Karpas-422 (cell line): ENCODE measurements around the gene KRT9. TPM values are rescaled to one million over a fixed set of nuclear protein-coding genes. Genes with fewer than 3 reads are reported as not detected.

Source experiments
- DNase-seq: peaks from one replicate; pipeline ENCODE4 v3.0.0-alpha.2; 2015
- H2AFZ ChIP-seq: fragments of 200-600 bp; sonication (generic); 2 replicates; pipeline ENCODE4 v1.6.1; 2014; ENCODE audit warnings: antibody characterized with exemption, low read length, mixed read lengths
- H3K27ac ChIP-seq: fragments of 200-600 bp; sonication (generic); 2 replicates; pipeline ENCODE4 v1.5.1; 2014; ENCODE audit warnings: mild to moderate bottlenecking, low read length, moderate library complexity
- H3K27me3 ChIP-seq: fragments of 200-600 bp; sonication (generic); 2 replicates; pipeline ENCODE4 v1.6.1; 2014; ENCODE audit warnings: low read length, mixed read lengths
- H3K36me3 ChIP-seq: fragments of 200-600 bp; sonication (generic); 2 replicates; pipeline ENCODE4 v1.6.1; 2014; ENCODE audit warnings: low read length, mixed read lengths; ENCODE audit not compliant: insufficient read depth
- H3K4me1 ChIP-seq: fragments of 200-600 bp; sonication (generic); 2 replicates; pipeline ENCODE4 v1.6.1; 2014; ENCODE audit warnings: mild to moderate bottlenecking, low read length, mixed read lengths
- H3K4me2 ChIP-seq: fragments of 200-600 bp; sonication (generic); 2 replicates; pipeline ENCODE4 v1.6.1; 2014; ENCODE audit warnings: low read length, low read depth, mild to moderate bottlenecking; ENCODE audit not compliant: poor library complexity, severe bottlenecking
- H3K4me3 ChIP-seq: fragments of 200-600 bp; sonication (generic); 2 replicates; pipeline ENCODE4 v1.5.1; 2014; ENCODE audit warnings: mild to moderate bottlenecking, antibody characterized with exemption, low read length, mixed read lengths
- H3K79me2 ChIP-seq: fragments of 200-600 bp; sonication (generic); 2 replicates; pipeline ENCODE4 v1.6.1; 2014; ENCODE audit warnings: mild to moderate bottlenecking, low read length, mixed read lengths
- H3K9ac ChIP-seq: fragments of 200-600 bp; sonication (generic); 2 replicates; pipeline ENCODE4 v1.6.0; 2014; ENCODE audit warnings: low read length
- H3K9me2 ChIP-seq: fragments of 200-600 bp; sonication (generic), shearing (Covaris generic); replicated peaks from 2 replicates; pipeline ENCODE4 v1.6.0; 2014; ENCODE audit warnings: mild to moderate bottlenecking, low read length, moderate library complexity; ENCODE audit not compliant: insufficient read depth
- H3K9me3 ChIP-seq: fragments of 300-700, 200-600 bp; sonication (generic); 2 replicates; pipeline ENCODE4 v1.6.1; 2014; ENCODE audit warnings: low read length, mixed read lengths
- H4K20me1 ChIP-seq: fragments of 200-600 bp; sonication (generic); 2 replicates; pipeline ENCODE4 v1.6.1; 2014; ENCODE audit warnings: mild to moderate bottlenecking, antibody characterized with exemption, low read length, low read depth; ENCODE audit not compliant: insufficient read depth
- total RNA-seq: library from RNA; depleted of rRNA; stranded (reverse); fragments of >200 nt; shearing (Covaris generic); gene quantifications from 2 replicates; pipeline ENCODE4 v1.2.3, GENCODE V29; 2014; ENCODE audit warnings: low replicate concordance

KRT9 gene
- total RNA-seq, 1 experiment from 2014 or later: not detected

GRCh38 chr17:41556306-41556705, 15.6 kb downstream of the KRT9 start:
- Histone ChIP-seq H3K27me3 (no peaks in the 10 kb centered on the region), H3K79me2 (no peaks in the 10 kb centered on the region), H3K9me3 (no peaks in the 10 kb centered on the region), H3K4me1 (no peaks in the 10 kb centered on the region), H3K4me3 (no peak overlapping the region), H3K4me2 (no peak overlapping the region), H3K9me2 (no peaks in the 10 kb centered on the region), H3K27ac (no peak overlapping the region), H3K9ac (no peak overlapping the region), H2AFZ (no peak overlapping the region), H3K36me3 (no peaks in the 10 kb centered on the region), H4K20me1 (no peaks in the 10 kb centered on the region)
- no peak for DNase-seq

DNA sequence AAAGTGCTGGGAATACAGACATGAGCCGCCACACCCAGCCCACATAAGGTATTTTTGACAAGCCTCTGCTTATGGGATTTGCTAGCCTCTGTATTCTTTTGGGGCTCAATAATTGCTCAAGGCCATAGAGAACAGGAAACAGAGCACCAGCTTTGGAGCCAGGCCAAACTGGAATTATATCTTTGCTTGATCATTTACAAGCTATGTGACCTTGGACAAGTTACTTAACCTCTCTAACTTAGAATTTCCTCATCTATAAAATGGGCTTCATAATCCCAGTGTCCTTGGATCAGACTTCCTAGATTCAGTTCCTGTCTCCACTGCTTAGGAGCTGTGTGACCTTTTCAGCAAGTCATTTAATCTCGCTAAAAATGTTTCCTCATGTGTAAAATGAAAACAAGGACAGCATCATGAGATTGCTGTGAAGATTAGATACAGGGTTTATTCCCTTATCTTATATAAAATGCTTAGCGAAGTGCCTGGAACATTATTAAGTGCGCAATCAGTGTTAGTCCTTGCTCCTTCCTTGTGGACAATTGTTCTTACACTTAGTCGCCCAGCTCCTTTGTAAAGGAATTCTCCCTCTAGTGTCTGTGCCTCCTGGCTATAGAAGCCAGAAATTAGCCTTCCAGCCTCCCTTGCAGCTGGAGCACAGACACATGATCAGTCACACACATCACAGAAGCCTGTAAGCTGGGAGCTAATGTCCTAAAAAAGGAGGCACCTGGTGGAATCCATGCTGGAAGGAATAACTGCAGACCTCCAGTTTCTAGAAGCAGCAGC, 16.6 kb downstream of the KRT9 start:
- H4K20me1 ChIP-seq: no peaks in the 10 kb centered on the region
- no peaks in the 10 kb centered on the region for H3K9me3 ChIP-seq
- no peaks in the 10 kb centered on the region for H3K79me2 ChIP-seq
- no peak overlapping the region for H3K9ac ChIP-seq
- H3K4me3 ChIP-seq: no peak overlapping the region
- no peaks in the 10 kb centered on the region for H3K36me3 ChIP-seq
- H3K27me3 ChIP-seq: no peaks in the 10 kb centered on the region
- no peak overlapping the region for H3K27ac ChIP-seq
- H3K4me1 ChIP-seq: no peaks in the 10 kb centered on the region
- no peak overlapping the region for H3K4me2 ChIP-seq
- H2AFZ ChIP-seq: no peak overlapping the region
- H3K9me2 ChIP-seq: no peaks in the 10 kb centered on the region
- DNase-seq: no peak

DNA sequence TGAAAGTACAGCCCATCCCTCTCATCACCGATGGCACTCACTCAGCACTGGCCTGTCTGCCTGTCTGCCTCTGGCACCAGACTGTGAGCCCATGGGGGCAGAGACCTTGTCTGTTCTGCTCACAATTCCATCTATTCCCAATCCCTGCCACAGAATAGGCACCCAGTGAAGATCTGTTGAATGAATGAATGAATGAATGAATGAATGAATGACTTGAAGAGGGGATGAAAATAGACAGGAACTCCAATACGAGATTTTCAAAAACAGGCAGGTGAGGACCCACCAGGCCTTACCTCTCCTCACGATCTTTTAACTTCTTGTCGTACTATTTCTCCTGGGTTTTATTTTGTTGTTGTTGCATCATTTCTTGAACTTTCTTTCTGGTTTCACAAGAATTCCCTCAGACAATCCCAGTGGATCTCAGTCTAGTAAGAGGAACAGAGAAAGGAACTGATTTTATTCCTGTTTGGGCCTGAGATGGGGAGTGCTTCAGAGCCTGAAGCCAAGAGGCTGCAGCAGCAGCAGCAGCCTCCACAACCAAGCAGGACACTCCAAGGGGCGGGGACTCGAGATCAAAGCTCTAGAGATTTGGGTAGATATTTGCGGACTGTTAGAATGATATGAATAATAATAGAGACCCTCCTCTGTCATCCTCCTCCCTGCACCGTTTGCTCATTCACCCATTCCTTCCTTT, 17.7 kb downstream of the KRT9 start:
- H3K9me3 ChIP-seq: no peaks in the 10 kb centered on the region

GRCh38 chr17:41553176-41553575, 18.7 kb downstream of the KRT9 start:
- Histone ChIP-seq H3K36me3 (no peaks in the 10 kb centered on the region), H3K27me3 (no peaks in the 10 kb centered on the region), H3K27ac (no peak overlapping the region), H3K4me1 (peaks cover 3% of the 10 kb centered on the region; the same call in 1 of the 2 replicates), H2AFZ (no peak overlapping the region), H3K79me2 (no peaks in the 10 kb centered on the region), H3K9me2 (no peaks in the 10 kb centered on the region), H4K20me1 (peaks cover 3% of the 10 kb centered on the region; the same call in 1 of the 2 replicates), H3K4me3 (no peak overlapping the region), H3K4me2 (no peak overlapping the region), H3K9me3 (no peaks in the 10 kb centered on the region), H3K9ac (no peak overlapping the region)
- DNase-seq: no peak

More for the DNA sequence above, 17.7 kb downstream of the KRT9 start:
- peaks cover under 1% of the 10 kb centered on the region; the same call in 1 of the 2 replicates for H3K4me1 ChIP-seq
- H3K9me2 ChIP-seq: no peaks in the 10 kb centered on the region
- H3K4me2 ChIP-seq: no peak overlapping the region
- DNase-seq: no peak
- H3K79me2 ChIP-seq: no peaks in the 10 kb centered on the region
- H3K27me3 ChIP-seq: no peaks in the 10 kb centered on the region
- peaks cover under 1% of the 10 kb centered on the region; the same call in 1 of the 2 replicates for H4K20me1 ChIP-seq
- no peaks in the 10 kb centered on the region for H3K36me3 ChIP-seq
- H3K9ac ChIP-seq: no peak overlapping the region
- H3K27ac ChIP-seq: no peak overlapping the region
- H3K4me3 ChIP-seq: no peak overlapping the region
- no peak overlapping the region for H2AFZ ChIP-seq

GRCh38 chr17:41552455-41552854, 19.4 kb downstream of the KRT9 start:
- Histone ChIP-seq H3K9ac (no peak overlapping the region), H3K4me3 (no peak overlapping the region), H3K9me3 (no peaks in the 10 kb centered on the region), H3K27me3 (no peaks in the 10 kb centered on the region), H3K27ac (no peak overlapping the region), H3K9me2 (no peaks in the 10 kb centered on the region), H2AFZ (no peak overlapping the region), H3K79me2 (no peaks in the 10 kb centered on the region), H3K36me3 (no peaks in the 10 kb centered on the region), H3K4me2 (no peak overlapping the region), H3K4me1 (peaks cover 3% of the 10 kb centered on the region; the same call in 1 of the 2 replicates), H4K20me1 (peaks cover 3% of the 10 kb centered on the region; the same call in 1 of the 2 replicates)
- no peak for DNase-seq

- H3K27me3 ChIP-seq: no peaks in the 10 kb centered on the region
- no peak for DNase-seq
- no peaks in the 10 kb centered on the region for H3K79me2 ChIP-seq
Observed at GRCh38 chr17:41551365-41551764, 20.5 kb downstream of the KRT9 start.

DNA sequence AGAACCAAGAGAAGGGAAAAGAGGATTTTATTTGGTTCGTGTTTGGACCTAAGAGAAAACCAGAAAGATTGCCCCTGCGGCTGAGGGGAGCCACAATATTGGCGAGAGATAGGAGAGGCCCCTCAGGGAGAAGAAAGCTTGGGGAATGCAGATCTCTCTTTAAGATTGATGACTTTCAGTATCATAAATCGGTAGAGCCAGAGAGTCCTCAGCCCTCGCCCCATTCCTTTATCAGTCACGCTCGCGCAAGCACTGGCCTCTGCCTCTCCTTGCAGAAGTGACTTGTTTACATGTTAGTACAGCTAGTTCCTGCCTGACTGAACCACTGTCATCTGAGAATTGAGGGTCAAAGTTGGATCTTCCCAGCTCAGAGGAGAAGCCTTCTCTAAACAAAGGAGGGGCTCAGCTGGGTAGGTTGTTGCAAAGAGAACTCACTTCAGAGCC, 22.2 kb downstream of the KRT9 start:
- H3K79me2 ChIP-seq: no peaks in the 10 kb centered on the region
- no peak overlapping the region for H3K27ac ChIP-seq
- H3K27me3 ChIP-seq: no peaks in the 10 kb centered on the region
- H3K4me1 ChIP-seq: peaks cover 3% of the 10 kb centered on the region; the same call in 1 of the 2 replicates
- DNase-seq: no peak
- H3K4me2 ChIP-seq: no peak overlapping the region
- no peak overlapping the region for H2AFZ ChIP-seq
- H3K9me3 ChIP-seq: no peaks in the 10 kb centered on the region
- H3K4me3 ChIP-seq: no peak overlapping the region
- H4K20me1 ChIP-seq: peaks cover 3% of the 10 kb centered on the region; the same call in 1 of the 2 replicates
- no peak overlapping the region for H3K9ac ChIP-seq
- no peaks in the 10 kb centered on the region for H3K36me3 ChIP-seq
- no peaks in the 10 kb centered on the region for H3K9me2 ChIP-seq

More at GRCh38 chr17:41551365-41551764, 20.5 kb downstream of the KRT9 start:
- Histone ChIP-seq H2AFZ (no peak overlapping the region), H3K9me3 (no peaks in the 10 kb centered on the region), H4K20me1 (peaks cover 3% of the 10 kb centered on the region; the same call in 1 of the 2 replicates), H3K4me2 (no peak overlapping the region), H3K4me3 (no peak overlapping the region), H3K9ac (no peak overlapping the region), H3K4me1 (peaks cover 3% of the 10 kb centered on the region; the same call in 1 of the 2 replicates), H3K36me3 (no peaks in the 10 kb centered on the region), H3K27ac (no peak overlapping the region), H3K9me2 (no peaks in the 10 kb centered on the region)
